Measurements from ENCODE around the gene ANKRD28.

Gene ANKRD28

DNA sequence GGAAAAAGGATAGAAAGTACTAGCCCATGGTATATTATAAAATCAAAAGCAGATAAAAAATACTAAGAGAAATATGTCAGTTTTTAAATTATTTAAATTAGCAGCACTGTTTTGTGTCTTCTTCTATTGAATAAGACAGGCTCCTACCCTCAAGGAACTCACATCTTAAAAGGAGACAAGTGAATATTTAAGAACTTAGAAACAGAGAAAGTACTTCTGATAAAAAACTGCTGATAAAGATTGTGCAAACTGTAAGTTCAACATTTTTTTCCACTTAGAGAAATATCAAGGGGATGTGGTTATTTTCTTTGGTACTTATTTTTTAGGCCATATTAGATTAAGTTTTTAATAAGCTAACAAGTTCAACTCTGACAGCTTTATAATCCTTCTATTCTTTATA is 3.0 kb upstream of the ANKRD28 start:
- Histone ChIP-seq H3K36me3 (replicated peaks; ENCODE audit: insufficient read depth, low read length) (no peaks in the 10 kb centered on the region), H3K27ac (ENCODE audit: low read length) (peak overlapping the region; percentile 22; the same call in 1 of the 2 replicates), H4K20me1 (ENCODE audit: insufficient read depth, low read length) (no peaks in the 10 kb centered on the region), H3K27me3 (replicated peaks; ENCODE audit: insufficient read depth, low read length) (no peaks in the 10 kb centered on the region), H3K9ac (ENCODE audit: low read length) (no peak overlapping the region), H3K79me2 (ENCODE audit: low read length) (peaks cover 93% of the 10 kb centered on the region), H3K9me3 (replicated peaks; ENCODE audit: insufficient read depth, low read length) (no peaks in the 10 kb centered on the region), H3K4me3 (ENCODE audit: low read length) (no peak overlapping the region), H3K4me2 (ENCODE audit: low read depth, low read length) (peak overlapping the region; percentile 23), H2AFZ (ENCODE audit: low read length) (no peak overlapping the region), H3K4me1 (ENCODE audit: low read length) (peaks cover 61% of the 10 kb centered on the region), H3F3A (ENCODE audit: insufficient read depth, low read length) (peaks cover 51% of the 10 kb centered on the region), H3K9me2 (replicated peaks; ENCODE audit: insufficient read depth, low read length) (no peaks in the 10 kb centered on the region)
- DNase-seq, result no peak
- TF ChIP-seq EZH2phosphoT487 (IDR thresholded peaks at IDR 0.05; ENCODE audit: low read length), result no peak
- no peak for TF ChIP-seq EZH2 (optimal IDR thresholded peaks at IDR 0.05; ENCODE audit: low read depth, low read length)
- TF ChIP-seq, protein P1, sequence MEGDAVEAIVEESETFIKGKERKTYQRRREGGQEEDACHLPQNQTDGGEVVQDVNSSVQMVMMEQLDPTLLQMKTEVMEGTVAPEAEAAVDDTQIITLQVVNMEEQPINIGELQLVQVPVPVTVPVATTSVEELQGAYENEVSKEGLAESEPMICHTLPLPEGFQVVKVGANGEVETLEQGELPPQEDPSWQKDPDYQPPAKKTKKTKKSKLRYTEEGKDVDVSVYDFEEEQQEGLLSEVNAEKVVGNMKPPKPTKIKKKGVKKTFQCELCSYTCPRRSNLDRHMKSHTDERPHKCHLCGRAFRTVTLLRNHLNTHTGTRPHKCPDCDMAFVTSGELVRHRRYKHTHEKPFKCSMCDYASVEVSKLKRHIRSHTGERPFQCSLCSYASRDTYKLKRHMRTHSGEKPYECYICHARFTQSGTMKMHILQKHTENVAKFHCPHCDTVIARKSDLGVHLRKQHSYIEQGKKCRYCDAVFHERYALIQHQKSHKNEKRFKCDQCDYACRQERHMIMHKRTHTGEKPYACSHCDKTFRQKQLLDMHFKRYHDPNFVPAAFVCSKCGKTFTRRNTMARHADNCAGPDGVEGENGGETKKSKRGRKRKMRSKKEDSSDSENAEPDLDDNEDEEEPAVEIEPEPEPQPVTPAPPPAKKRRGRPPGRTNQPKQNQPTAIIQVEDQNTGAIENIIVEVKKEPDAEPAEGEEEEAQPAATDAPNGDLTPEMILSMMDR (IDR thresholded peaks at IDR 0.05; ENCODE audit: low read length), result no peak

DNA sequence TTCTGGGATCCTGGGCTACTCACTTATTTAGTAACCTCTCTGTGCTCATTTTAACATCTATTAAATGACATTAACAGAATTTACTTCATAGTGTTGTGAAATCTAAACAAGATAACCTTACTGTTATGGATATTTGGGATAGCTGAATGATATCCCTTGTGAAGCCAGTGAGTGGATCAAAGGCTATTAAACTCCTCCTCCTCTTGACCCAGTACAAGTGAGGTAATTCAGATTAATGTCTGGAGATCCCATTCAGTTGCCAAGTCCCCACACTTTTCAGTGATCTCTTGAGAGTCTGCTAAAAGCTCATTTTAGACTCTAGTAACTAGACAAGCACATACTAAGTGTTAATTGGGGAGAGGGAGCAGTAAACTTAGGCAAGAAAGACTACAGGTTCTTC is 2.5 kb upstream of the ANKRD28 start:
- Histone ChIP-seq H3K9ac (ENCODE audit: low read length) (no peak overlapping the region), H3K4me1 (ENCODE audit: low read length) (peaks cover 58% of the 10 kb centered on the region), H2AFZ (ENCODE audit: low read length) (no peak overlapping the region)

DNA sequence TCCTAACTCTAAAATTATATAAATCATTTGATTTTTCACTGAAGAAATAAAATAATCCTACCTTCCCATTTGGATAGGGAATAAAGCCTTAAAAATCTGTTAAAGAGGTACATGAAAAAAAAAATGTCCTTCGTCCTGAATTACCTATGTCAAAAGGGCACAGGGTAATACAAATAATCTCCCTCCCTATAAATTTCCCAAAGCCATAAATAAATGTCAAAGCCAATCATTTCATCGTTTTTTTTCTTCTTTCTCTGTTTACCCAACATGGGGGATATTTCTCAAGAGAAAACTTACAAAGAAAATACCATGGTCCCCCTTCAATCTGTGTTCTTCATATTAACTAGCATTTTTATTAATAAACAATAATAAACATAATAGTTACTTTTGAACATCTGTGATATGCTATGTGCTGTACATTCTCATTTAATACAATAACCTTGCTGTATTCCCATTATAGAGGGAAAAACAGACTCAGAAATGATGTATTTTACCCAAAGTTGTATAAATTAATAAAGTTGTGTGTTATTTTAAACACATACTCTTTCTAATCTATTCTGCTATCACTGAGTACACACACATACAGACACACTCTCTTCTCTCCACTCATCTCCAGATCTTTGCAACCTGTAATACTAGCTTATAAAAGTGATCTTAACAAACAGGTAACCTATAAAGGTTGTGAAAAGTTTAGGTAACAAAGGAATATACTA is 910 bp upstream of the ANKRD28 start:
- DNase-seq, result no peak
- H3K27ac ChIP-seq (ENCODE audit: low read length), result peak overlapping the region; percentile 87
- peak overlapping the region; percentile 92 for H3K9ac ChIP-seq (ENCODE audit: low read length)
- H3K79me2 ChIP-seq (ENCODE audit: low read length), result peaks cover 95% of the 10 kb centered on the region
- H3K9me3 ChIP-seq (replicated peaks; ENCODE audit: insufficient read depth, low read length), result no peaks in the 10 kb centered on the region
- no peak overlapping the region for H2AFZ ChIP-seq (ENCODE audit: low read length)
- peaks cover 63% of the 10 kb centered on the region for H3F3A ChIP-seq (ENCODE audit: insufficient read depth, low read length)
- H3K36me3 ChIP-seq (replicated peaks; ENCODE audit: insufficient read depth, low read length), result no peaks in the 10 kb centered on the region
- TF ChIP-seq EZH2 (optimal IDR thresholded peaks at IDR 0.05; ENCODE audit: low read depth, low read length) (no peak), EZH2phosphoT487 (IDR thresholded peaks at IDR 0.05; ENCODE audit: low read length) (no peak)
- TF ChIP-seq, protein P1 (IDR thresholded peaks at IDR 0.05; ENCODE audit: low read length), result no peak
- no peaks in the 10 kb centered on the region for H3K27me3 ChIP-seq (replicated peaks; ENCODE audit: insufficient read depth, low read length)
- no peaks in the 10 kb centered on the region for H4K20me1 ChIP-seq (ENCODE audit: insufficient read depth, low read length)
- no peaks in the 10 kb centered on the region for H3K9me2 ChIP-seq (replicated peaks; ENCODE audit: insufficient read depth, low read length)
- H3K4me3 ChIP-seq (ENCODE audit: low read length), result peak overlapping the region; percentile 75
- peak overlapping the region; percentile 51 for H3K4me2 ChIP-seq (ENCODE audit: low read depth, low read length)
- peaks cover 49% of the 10 kb centered on the region for H3K4me1 ChIP-seq (ENCODE audit: low read length)

More for the DNA sequence above, 2.5 kb upstream of the ANKRD28 start:
- no peak for DNase-seq
- TF ChIP-seq EZH2phosphoT487 (IDR thresholded peaks at IDR 0.05; ENCODE audit: low read length) (no peak), EZH2 (optimal IDR thresholded peaks at IDR 0.05; ENCODE audit: low read depth, low read length) (no peak)
- TF ChIP-seq, protein P1 (IDR thresholded peaks at IDR 0.05; ENCODE audit: low read length), result no peak
- H3K9me2 ChIP-seq (replicated peaks; ENCODE audit: insufficient read depth, low read length), result no peaks in the 10 kb centered on the region
- H3K27ac ChIP-seq (ENCODE audit: low read length), result peak overlapping the region; percentile 22; the same call in 1 of the 2 replicates
- H3K79me2 ChIP-seq (ENCODE audit: low read length), result peaks cover 95% of the 10 kb centered on the region
- H3K36me3 ChIP-seq (replicated peaks; ENCODE audit: insufficient read depth, low read length), result no peaks in the 10 kb centered on the region
- peaks cover 52% of the 10 kb centered on the region for H3F3A ChIP-seq (ENCODE audit: insufficient read depth, low read length)
- no peaks in the 10 kb centered on the region for H3K9me3 ChIP-seq (replicated peaks; ENCODE audit: insufficient read depth, low read length)
- no peaks in the 10 kb centered on the region for H4K20me1 ChIP-seq (ENCODE audit: insufficient read depth, low read length)
- H3K4me3 ChIP-seq (ENCODE audit: low read length), result no peak overlapping the region
- H3K4me2 ChIP-seq (ENCODE audit: low read depth, low read length), result peak overlapping the region; percentile 23
- H3K27me3 ChIP-seq (replicated peaks; ENCODE audit: insufficient read depth, low read length), result no peaks in the 10 kb centered on the region
